ENCODE measurements around the gene C1QB.
A peak's percentile ranks its signal among the peaks of the same experiment; 100 is the strongest.

The C1QB gene

GRCh38 chr1:22636353-22636752, 16.7 kb upstream of the C1QB start, which contains the start of gene C1QA:
C1QA (plus strand) TSS chr1:22636628; CDS start chr1:22637617, 989 bp downstream.
- no peak for DNase-seq

DNA sequence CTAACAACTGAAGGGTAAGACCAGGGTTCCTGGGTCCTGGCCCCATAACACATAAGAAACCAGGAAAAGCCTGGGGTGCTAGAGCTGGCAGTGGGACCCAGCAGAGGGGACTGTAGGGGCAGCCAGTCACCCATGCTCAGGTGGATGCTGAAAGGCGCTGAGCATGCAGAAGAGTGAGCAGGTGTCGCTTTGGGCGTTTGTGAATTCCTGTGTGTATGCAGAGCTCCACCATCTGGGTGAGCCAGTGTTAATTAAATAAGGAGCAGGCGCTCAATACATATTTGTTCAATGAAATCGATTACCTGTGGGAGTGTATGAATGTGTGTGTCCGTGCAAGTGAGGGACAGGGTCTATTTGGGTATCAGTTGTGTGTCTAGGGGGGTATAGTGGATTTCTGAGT, 16.1 kb upstream of the C1QB start:
- no peak for DNase-seq

- no peak for DNase-seq
Observed at GRCh38 chr1:22637907-22638445, 15.1 kb upstream of the C1QB start.

DNA sequence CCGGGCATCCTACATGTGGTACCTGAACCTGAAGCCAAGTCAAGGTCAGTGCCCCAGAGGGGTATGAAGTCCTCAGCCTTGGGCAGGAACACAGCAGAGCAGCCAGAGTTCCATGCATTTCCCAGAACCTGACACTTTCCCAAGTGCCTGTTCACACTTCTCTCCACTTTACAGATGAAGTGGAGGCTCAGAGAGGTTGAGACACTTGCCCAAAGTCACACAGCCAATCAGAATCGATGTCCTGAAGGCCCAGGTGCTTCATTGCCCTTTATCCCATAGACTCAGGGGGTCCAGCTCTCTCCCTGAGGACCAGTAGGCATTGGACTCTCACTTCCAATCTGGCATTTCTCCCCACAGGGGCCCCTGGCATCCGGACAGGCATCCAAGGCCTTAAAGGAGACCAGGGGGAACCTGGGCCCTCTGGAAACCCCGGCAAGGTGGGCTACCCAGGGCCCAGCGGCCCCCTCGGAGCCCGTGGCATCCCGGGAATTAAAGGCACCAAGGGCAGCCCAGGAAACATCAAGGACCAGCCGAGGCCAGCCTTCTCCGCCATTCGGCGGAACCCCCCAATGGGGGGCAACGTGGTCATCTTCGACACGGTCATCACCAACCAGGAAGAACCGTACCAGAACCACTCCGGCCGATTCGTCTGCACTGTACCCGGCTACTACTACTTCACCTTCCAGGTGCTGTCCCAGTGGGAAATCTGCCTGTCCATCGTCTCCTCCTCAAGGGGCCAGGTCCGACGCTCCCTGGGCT, 14.4 kb upstream of the C1QB start:
- no peak for DNase-seq

DNA sequence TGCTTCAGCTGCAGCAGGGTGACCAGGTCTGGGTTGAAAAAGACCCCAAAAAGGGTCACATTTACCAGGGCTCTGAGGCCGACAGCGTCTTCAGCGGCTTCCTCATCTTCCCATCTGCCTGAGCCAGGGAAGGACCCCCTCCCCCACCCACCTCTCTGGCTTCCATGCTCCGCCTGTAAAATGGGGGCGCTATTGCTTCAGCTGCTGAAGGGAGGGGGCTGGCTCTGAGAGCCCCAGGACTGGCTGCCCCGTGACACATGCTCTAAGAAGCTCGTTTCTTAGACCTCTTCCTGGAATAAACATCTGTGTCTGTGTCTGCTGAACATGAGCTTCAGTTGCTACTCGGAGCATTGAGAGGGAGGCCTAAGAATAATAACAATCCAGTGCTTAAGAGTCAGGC, 13.8 kb upstream of the C1QB start:
- DNase-seq: no peak

DNA sequence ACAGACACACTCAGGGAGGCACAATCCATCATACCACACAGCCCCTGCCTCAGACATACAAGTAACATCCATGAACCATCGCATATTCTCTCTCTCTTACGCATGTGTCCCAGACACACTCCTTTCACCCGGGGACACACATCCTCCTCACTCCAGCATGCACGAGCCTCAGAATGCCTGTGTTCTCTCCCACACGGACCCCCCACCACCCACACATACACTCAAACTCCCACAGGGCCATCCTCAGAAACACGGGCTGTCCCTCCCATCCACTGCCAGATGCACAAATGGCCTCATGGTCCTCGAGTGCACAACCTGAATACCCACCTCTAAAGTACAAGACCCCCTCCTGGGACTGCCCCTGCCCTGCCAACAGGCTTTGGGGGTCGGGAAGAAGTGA, 11.8 kb upstream of the C1QB start:
- DNase-seq: no peak

DNA sequence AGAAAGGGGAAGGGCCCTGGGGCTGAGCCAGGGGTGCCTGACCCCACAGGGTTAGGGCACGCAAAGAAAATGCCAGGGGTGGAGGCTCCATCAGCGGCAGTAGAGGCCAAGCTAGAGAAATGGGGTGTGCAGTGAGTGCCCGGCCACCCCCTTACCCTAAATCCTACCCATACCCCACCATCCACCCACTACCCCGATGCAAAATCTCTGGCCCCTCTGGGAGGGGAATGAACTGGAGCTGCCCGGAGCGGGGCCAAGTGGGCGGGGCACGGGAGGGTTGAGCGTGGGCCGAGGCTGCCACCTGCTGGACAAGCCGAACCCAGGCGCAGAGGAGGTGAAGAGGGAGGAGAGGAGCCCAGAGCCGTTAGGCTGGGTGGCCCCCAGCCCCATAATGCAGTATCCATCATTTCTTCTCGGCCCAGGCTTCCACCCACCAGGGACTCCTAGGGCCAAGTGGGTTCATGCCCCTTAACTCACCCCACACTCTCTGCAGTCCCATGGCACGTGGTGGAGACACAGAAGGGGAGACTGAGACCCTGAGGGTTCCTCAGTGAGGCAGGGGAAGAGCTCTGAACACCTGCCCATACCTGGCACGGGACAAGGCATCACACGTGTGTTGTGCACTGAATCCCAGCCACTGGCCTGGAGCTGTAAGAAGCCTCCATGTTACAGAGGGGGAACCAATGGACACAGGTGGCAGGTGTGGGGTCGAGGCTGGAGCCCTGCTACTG, 11.0 kb upstream of the C1QB start:
- DNase-seq: no peak

- no peak for DNase-seq
Observed at GRCh38 chr1:22643381-22643780, 9.7 kb upstream of the C1QB start, which contains the start of gene C1QC. C1QC (plus strand) TSS chr1:22643633; CDS start chr1:22644024, 391 bp downstream.

DNA sequence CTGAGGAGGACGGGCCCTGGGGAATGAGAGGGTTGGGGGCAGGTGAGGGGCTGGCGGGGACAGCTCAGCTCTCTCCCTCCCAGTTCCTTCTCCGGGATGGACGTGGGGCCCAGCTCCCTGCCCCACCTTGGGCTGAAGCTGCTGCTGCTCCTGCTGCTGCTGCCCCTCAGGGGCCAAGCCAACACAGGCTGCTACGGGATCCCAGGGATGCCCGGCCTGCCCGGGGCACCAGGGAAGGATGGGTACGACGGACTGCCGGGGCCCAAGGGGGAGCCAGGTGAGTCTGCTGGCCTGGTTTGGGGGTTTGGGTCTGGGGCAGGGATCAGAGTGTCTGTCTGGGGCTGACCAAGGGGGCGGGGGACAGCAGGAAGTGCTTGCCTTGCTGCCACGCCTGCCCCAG, 9.1 kb upstream of the C1QB start:
- no peak for DNase-seq

- DNase-seq: no peak
Observed at GRCh38 chr1:22645931-22646330, 7.1 kb upstream of the C1QB start.

DNA sequence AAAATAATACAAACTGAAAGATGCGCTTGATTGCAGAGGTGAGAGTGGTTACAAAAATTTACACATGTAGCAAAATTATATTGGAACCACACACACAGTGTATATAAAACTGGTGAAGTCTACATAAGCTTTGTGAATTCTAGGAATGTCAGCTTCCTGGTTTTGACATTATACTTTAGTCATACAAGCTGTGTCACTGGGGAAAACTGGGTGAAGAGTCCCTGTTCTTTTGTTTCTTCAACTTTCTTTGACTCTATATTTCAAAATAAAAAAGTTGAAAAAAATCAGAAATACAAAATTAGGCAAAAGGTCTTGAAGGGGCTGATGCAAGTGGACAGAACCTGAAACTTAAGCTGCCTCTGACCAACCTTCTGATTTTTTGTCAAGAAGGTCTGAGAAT, 6.7 kb upstream of the C1QB start:
- no peak for DNase-seq

GRCh38 chr1:22650089-22650693, 2.8 kb upstream of the C1QB start:
- DNase-seq: no peak

- no peak for DNase-seq
Observed at GRCh38 chr1:22651941-22652856, 837 bp upstream of the C1QB start.

- DNase-seq: no peak
Observed at GRCh38 chr1:22654692-22655091, 1.7 kb downstream of the C1QB start.

GRCh38 chr1:22658385-22659163, 5.5 kb downstream of the C1QB start:
- no peak for DNase-seq

DNA sequence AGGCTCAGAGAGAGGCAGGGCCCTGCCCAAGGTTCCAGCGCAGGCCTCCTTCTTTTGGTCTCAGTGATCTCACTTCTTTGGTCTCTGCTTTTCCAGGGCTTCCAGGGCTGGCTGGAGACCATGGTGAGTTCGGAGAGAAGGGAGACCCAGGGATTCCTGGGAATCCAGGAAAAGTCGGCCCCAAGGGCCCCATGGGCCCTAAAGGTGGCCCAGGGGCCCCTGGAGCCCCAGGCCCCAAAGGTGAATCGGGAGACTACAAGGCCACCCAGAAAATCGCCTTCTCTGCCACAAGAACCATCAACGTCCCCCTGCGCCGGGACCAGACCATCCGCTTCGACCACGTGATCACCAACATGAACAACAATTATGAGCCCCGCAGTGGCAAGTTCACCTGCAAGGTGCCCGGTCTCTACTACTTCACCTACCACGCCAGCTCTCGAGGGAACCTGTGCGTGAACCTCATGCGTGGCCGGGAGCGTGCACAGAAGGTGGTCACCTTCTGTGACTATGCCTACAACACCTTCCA, 7.7 kb downstream of the C1QB start:
- DNase-seq: no peak

DNA sequence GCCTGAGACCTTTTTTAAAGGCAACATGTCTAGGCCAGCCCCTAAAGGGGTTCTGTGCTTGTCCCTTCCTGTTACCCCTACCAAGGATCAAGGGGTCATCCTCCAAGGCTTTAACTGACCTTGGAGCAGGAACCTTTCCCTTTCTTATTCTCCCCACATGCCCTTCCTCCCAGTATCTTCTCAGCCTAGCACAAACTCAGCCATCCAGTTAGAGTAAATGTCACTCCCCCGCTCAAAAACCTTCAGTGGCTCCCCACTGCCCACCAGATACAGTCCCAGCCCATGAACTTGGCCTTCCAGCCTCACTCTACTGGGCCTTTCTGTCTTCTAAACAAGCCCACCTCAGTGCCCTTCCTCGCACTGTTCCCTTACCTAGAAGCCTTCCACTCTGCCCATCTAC, 8.8 kb downstream of the C1QB start:
- no peak for DNase-seq

DNA sequence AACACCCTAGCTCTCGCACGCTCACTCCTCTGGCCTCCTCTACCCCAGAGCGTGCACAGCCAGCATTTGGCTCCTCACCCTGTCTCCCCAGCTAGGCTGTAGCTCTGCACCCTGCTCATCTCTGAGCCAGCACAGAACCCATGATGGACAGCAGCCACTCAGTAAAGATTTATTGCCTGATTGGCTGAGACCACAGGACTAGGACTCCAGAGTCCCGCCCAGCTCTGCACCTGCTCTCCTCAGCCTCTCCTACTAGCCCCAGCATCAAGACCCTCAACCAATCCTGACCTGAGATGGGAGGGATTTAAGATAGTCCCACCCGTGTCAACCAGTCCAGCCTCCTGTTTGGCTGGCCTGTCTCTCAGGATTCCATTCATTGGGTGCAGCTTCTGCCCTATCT, 9.3 kb downstream of the C1QB start:
- no peak for DNase-seq

GRCh38 chr1:22662986-22663408, 10.0 kb downstream of the C1QB start:
- no peak for DNase-seq

GRCh38 chr1:22665752-22666151, 12.7 kb downstream of the C1QB start:
- DNase-seq: peak; percentile 19

- no peak for DNase-seq
Observed at GRCh38 chr1:22666412-22666811, 13.4 kb downstream of the C1QB start.
